CD4-positive, alpha-beta T cell treated with Interleukin-6 for 4 hours (primary cell): ENCODE measurements around the gene BLACAT1.
"Not testable (repeated sequence)": the region's sequence is repeated elsewhere in the genome, so short reads cannot be mapped to it uniquely, and the experiment has no call there.

Source experiments
- DNase-seq: peaks from one replicate; pipeline ENCODE4 v3.0.0-alpha.2; 2020; ENCODE audit warnings: mixed read lengths

The BLACAT1 gene

GRCh38 chr1:205483372-205483771 is 27.5 kb upstream of the BLACAT1 start:
- no peak for DNase-seq

GRCh38 chr1:205482587-205482986 is 26.7 kb upstream of the BLACAT1 start:
- DNase-seq: not testable (repeated sequence)

DNA sequence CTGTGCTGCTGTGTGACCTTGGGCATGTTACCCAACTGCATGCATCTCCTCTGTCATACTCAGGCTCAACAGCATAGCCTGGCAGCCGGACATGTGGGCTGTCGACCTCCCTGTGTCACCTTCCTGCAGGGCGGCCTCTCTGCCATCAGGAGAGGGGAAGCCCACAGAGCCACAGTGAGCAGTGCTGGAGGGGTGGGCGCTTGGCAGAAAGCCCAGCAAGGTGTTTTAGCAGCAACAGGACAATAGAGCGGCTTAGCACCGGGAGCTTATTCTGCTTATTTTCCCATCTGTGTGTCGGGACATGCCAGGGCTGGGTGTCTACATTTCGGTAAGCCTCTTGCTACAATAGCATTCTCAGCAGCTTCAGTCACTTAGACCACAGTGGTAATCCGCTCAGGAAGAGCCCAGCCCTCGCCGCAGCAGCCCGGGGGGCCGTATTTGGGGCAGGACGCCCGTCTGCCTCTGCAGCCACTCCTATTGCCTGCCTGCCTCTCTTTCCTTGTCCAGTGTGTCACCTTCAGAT is 25.8 kb upstream of the BLACAT1 start:
- no peak for DNase-seq

- DNase-seq: no peak
Measured at GRCh38 chr1:205481218-205481617, 25.4 kb upstream of the BLACAT1 start.

DNA sequence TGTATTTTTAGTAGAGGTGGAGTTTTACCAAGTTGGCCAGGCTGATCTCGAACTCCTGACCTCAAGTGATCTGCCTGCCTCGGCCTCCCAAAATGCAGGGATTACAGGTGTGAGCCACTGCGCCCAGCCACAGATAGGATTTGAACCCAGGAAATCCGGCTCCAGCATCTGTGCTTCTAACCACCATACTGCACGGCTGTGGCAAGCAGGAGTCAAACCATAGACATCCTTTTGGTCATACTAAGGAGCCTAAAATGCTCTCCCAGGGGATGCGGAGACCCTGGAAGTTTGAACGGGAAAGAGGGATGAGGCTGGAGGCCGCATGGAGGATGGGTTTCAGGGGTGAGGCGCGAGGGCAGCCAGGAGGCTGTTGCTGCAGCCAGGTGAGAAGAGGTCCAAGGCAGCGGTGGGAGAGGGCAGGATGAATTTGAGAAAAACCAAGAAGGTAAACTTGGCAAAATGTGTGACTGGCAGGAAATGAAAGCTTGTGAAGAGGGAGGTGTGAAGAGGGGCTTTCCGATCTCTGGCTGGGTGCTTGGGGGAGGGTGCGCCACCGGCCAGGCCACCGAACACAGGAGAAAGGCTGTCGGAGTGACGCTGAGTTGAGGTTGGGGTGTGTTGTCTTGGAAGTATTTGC is 24.6 kb upstream of the BLACAT1 start:
- peak; percentile 23 for DNase-seq

DNA sequence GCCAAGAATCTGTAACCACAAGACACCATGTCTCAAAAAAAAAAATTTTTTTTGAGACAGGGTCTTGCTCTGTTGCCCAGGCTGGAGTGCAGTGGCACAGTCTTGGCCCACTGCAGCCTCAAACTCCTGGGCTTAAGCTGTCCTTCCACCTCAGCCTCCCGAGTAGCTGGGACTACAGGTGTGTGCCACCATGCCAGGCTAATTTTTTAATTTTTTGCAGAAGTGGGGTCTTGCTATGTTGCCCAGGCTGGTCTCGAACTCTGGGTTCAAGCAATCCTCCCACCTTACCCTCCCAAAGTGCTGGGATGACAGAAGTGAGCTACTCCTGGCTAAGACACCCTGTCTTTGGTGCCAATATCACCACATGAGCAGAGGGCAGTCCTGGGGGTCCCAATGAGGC is 23.1 kb upstream of the BLACAT1 start:
- DNase-seq: not testable (repeated sequence)

- no peak for DNase-seq
Measured at GRCh38 chr1:205477759-205478247, 22.0 kb upstream of the BLACAT1 start.

DNA sequence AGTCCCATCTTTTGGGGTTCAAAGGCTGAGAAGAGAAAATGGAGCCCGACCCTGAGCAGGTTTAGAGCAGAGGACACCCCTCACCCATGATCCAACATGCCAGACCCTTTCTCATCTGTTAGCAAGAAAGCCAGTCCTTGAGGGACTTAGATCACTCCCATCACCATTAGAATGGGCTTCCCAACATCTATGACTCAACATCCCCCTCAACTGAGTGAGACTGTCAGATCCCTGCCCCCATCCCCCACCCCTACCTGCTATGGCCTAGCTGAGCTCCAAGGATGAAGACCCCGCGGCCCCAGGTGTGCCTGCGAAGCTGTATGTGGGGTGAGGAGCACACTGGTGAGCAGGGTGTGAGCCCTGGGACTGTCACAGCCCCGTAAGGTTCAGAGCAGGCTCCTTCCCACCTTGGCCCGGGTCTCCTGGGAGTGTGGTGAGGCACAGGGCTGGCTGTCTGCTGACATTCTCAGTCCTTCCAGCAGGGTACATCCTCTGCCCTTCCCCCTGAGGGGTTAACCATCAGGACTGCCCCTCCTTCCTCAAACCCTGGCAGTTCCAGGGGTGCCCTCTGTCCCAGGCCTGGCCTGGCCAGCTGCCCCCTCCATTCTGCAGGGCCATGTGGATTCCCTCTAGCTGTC is 21.4 kb upstream of the BLACAT1 start:
- no peak for DNase-seq

DNA sequence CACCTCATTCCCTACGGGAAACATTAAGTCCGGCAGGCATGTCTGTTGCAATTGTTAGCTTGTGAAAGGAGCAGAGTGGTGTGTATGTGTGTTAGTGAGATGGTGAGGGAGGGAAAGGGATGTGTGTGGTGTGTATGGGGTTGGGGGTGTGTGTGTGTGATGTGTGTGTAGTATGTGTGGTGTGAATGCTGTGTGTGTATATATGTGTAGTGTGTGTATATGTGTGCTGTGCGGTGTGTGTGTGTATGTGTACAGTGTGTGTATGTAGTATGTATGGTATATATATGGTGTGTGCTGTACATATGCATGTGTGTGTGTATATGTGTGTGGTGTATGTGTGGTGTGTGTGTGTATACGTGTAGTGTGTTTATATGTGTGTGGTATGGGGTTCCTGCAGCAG is 20.8 kb upstream of the BLACAT1 start:
- DNase-seq: no peak

- DNase-seq: no peak
Measured at GRCh38 chr1:205475855-205476254, 20.0 kb upstream of the BLACAT1 start.

DNA sequence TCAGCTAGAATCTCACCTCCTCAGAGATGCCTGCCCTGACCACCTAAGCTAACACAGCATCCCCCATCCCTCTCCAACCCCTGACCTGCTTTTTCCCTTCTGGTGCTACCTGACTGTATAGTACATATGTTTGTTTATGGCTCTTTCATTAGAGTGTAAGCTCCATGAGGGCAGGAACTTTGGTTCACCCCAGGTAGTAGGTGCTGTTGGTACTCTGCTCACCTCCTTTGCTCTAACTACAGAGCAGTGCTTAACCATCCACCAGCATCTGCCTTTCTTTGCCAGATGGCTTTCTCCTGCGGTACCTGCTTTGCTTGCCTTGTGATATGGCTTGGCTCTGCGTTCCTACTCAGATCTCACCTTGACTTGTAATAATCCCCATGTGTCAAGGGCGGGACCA is 18.7 kb upstream of the BLACAT1 start:
- DNase-seq: no peak

- no peak for DNase-seq
Measured at GRCh38 chr1:205473966-205474365, 18.1 kb upstream of the BLACAT1 start.

- no peak for DNase-seq
Measured at GRCh38 chr1:205473475-205473874, 17.6 kb upstream of the BLACAT1 start.

- DNase-seq: no peak
Measured at GRCh38 chr1:205472737-205473441, 17.0 kb upstream of the BLACAT1 start.

DNA sequence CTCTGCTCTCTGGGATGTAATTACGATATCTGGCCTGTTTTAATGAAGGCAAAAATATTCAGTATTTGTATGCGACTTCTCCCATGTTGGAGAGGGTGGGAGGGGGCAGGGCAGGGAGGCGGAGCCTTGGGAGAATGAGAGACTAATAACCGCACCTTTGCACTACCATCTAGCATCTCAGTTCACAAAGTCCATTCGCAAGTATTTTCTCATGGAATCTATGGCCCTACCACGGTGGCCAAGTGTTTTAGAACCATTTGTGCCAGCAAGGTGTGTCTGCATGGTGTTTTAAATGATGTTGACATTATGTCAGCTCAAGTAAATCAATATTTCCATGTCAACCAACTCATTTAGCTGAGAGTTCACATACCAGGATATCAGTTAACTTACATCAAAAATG is 14.3 kb upstream of the BLACAT1 start:
- DNase-seq: no peak

DNA sequence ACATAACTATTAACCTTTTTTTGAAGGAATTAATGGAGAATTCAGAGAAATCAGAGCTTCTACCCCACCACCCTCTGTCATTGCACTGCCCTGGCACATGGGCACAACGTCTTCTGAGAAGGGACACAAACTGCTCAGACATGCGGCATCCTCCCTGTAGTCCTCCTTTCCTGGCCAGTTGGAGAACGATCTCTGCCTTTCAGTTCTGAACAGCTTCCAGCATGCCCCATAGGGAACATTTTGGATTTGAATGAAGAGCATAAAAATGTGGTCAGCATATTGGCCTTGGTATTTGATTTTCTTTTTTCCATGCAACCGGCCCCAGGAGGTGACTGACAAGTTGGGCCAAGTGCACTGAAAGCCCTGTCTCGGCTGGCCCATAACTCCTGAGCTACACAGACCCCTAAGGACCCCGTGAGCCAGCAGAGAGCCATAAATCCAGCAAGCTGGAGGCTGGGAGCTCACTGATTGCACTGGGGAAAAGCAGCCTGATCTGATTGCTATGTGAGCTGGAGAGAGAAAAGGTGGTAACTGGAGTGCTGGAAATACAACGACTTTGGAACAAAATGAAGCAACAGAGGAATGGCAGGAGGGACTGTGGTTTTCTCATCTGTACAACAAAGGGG is 10.9 kb upstream of the BLACAT1 start:
- DNase-seq: no peak

GRCh38 chr1:205465392-205465791 is 9.5 kb upstream of the BLACAT1 start:
- DNase-seq: no peak

DNA sequence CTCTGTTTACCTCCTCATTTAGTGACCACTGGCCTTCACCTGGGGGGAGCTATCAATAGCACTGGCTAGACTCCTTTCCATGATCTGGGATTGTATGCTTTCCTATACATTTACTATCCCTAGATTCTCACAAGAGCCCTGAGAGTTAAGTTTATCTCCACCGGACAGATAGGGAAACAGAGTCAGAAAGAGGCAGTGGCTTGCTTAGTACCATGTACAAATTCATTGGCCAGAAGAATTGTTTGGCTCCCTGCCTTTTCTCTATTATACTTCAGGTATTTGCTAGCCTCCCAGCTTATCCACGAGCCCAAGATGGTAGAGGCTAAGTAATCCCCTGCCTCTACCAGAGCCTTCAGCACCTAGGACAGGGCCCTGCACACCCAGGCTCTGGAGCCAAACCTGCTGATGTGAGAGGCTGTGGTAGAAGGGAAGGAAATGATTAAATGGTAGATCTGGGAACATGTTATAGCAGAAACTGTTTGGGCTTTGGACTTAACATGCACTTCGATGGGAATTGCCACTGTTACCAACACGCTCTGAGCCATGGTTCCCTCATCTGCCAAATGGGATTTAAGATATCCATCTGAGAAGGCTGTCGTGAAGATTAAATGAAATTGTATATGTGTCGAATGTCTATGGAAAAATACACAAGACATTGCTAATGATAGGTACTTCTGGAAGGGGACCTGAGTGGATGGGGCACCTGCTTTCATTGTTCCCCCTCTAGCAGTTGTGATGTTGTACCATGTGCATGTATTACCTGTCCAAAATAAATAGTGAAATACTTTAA is 3.1 kb upstream of the BLACAT1 start:
- no peak for DNase-seq

- peak; percentile 19 for DNase-seq
Measured at GRCh38 chr1:205456868-205457745, 1.3 kb upstream of the BLACAT1 start.

GRCh38 chr1:205456383-205456867 is 580 bp upstream of the BLACAT1 start:
- no peak for DNase-seq

- no peak for DNase-seq
Measured at GRCh38 chr1:205454903-205455335, 926 bp downstream of the BLACAT1 start.
